Gastrocnemius medialis (tissue), 4 donors: Measurements from ENCODE around the gene MMUT.

ENCODE experiments used
- POLR2A ChIP-seq, 2 donors: fragments of 450-650 bp; IDR thresholded peaks; one replicate each; pipeline ENCODE4 v1.6.1; 2017; ENCODE audit warnings: antibody characterized with exemption in 2 of 2, mild to moderate bottlenecking in 2 of 2, moderate library complexity in 2 of 2
- TF ChIP-seq, protein P1 (sequence below), 5 experiments: fragments of 450-650 bp in 3 of 5; fragments of 200-600 bp in 2 of 5; sonication (generic) in 2 of 5; IDR thresholded peaks in 4 of 5; conservative IDR thresholded peaks in 1 of 5; 1 replicate in 4 of 5; 2 replicates in 1 of 5; pipeline ENCODE4 v1.5.1; 2016 to 2019; ENCODE audit warnings: antibody characterized with exemption in 5 of 5, mild to moderate bottlenecking in 3 of 5, moderate library complexity in 3 of 5

- TF ChIP-seq, protein P1, sequence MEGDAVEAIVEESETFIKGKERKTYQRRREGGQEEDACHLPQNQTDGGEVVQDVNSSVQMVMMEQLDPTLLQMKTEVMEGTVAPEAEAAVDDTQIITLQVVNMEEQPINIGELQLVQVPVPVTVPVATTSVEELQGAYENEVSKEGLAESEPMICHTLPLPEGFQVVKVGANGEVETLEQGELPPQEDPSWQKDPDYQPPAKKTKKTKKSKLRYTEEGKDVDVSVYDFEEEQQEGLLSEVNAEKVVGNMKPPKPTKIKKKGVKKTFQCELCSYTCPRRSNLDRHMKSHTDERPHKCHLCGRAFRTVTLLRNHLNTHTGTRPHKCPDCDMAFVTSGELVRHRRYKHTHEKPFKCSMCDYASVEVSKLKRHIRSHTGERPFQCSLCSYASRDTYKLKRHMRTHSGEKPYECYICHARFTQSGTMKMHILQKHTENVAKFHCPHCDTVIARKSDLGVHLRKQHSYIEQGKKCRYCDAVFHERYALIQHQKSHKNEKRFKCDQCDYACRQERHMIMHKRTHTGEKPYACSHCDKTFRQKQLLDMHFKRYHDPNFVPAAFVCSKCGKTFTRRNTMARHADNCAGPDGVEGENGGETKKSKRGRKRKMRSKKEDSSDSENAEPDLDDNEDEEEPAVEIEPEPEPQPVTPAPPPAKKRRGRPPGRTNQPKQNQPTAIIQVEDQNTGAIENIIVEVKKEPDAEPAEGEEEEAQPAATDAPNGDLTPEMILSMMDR (IDR thresholded peaks at IDR 0.05 in 4 of 5, conservative IDR thresholded peaks at IDR 0.05 in 1 of 5) = no peak
- TF ChIP-seq POLR2A (IDR thresholded peaks at IDR 0.05) = no peak
Observed at GRCh38 chr6:49499623-49500022, 36.6 kb upstream of the MMUT start, which contains the start of gene GLYATL3.
